ENCODE measurements around the gene SERPINB1. TPM values are rescaled to one million over a fixed set of nuclear protein-coding genes. Genes with fewer than 3 reads are reported as not detected.

Gene SERPINB1
- total RNA-seq, 1 experiment from 2014 or later, result 18.4 TPM

- Histone ChIP-seq H2BK120ac (ENCODE audit: low read depth, low read length, poor library complexity, severe bottlenecking) (no peak overlapping the region), H4K20me1 (ENCODE audit: control insufficient read depth, insufficient read depth, insufficient read length) (no peaks in the 10 kb centered on the region), H3K9ac (ENCODE audit: extremely low read depth, insufficient read length, low read length) (no peak overlapping the region), H4K91ac (ENCODE audit: insufficient read length, low read depth, low read length) (no peak overlapping the region), H4K8ac (replicated peaks; ENCODE audit: insufficient read length, low read depth, low read length) (no peak overlapping the region), H3K4ac (ENCODE audit: low read depth, low read length) (no peak overlapping the region), H3T11ph (ENCODE audit: low read length) (no peak overlapping the region), H3K23me2 (ENCODE audit: insufficient read length, low read depth, low read length, poor library complexity, severe bottlenecking) (peaks cover 17% of the 10 kb centered on the region), H2BK12ac (ENCODE audit: insufficient read length, low read depth, low read length) (no peak overlapping the region), H2BK15ac (ENCODE audit: low read depth, low read length) (no peak overlapping the region), H3K79me2 (ENCODE audit: insufficient read depth, low read length) (no peaks in the 10 kb centered on the region), H2AK5ac (ENCODE audit: insufficient read length, low read length) (no peak overlapping the region), H3K18ac (ENCODE audit: insufficient read length, low read depth, low read length) (peak overlapping the region; percentile 46), H3K4me1 (ENCODE audit: insufficient read depth, low read length) (peaks cover 8% of the 10 kb centered on the region; the same call in 1 of the 2 replicates), H3K27me3 (ENCODE audit: insufficient read depth, low read length) (no peaks in the 10 kb centered on the region), H3K23ac (ENCODE audit: insufficient read length, low read depth, low read length) (no peak overlapping the region), H3K56ac (ENCODE audit: insufficient read length, low read depth, low read length) (no peak overlapping the region), H2BK5ac (ENCODE audit: insufficient read length, low read length) (no peak overlapping the region), H3K9me3 (ENCODE audit: control insufficient read depth, low read depth, low read length) (no peaks in the 10 kb centered on the region), H3K79me1 (ENCODE audit: insufficient read depth, low read depth, low read length, poor library complexity, severe bottlenecking) (no peaks in the 10 kb centered on the region), H3K27ac (ENCODE audit: insufficient read length, low read depth, low read length) (no peak overlapping the region), H3K4me2 (ENCODE audit: insufficient read depth, insufficient read length, low read length) (peak overlapping the region; percentile 73), H2AFZ (ENCODE audit: low read length) (no peak overlapping the region), H3K14ac (ENCODE audit: insufficient read depth, low read length) (no peak overlapping the region; the same call in 1 of the 2 replicates), H4K5ac (ENCODE audit: insufficient read length, low read depth, low read length) (no peak overlapping the region), H2BK20ac (ENCODE audit: low read depth, low read length, poor library complexity, severe bottlenecking) (no peak overlapping the region)
- Mint-ChIP-seq H3K27ac (peak overlapping the region; percentile 66 to 95 (median 85); a peak in 6 of 7 replicates), H3K4me1 (peaks cover 51 to 58% of the 10 kb centered on the region in 2 experiments), H3K9me3 (no peaks in the 10 kb centered on the region; a peak in 3 of 5 replicates), H3K4me3 (peak overlapping the region; percentile 21 to 77; a peak in 4 of 5 replicates), H3K36me3 (ENCODE audit: insufficient read depth in 1 of 3, low read depth in 3 of 3) (peaks cover 3 to 8% (median 5%) of the 10 kb centered on the region in 3 experiments; a peak in 5 of 7 replicates), H3K27me3 (ENCODE audit: low read depth) (peaks cover 2% of the 10 kb centered on the region; the same call in 1 of the 2 replicates)
- no peak for TF ChIP-seq CTCF (conservative IDR thresholded peaks at IDR 0.05)
- no peak for DNase-seq
- WGBS (ENCODE audit: extremely low coverage, insufficient read length, low lambda C conversion rate), result no CpG with 5 or more reads among the region's 13 CpGs
Observed at GRCh38 chr6:2877057-2877882, 35.6 kb upstream of the SERPINB1 start.
